Lower lobe of right lung (tissue), 2 donors: Measurements from ENCODE around the gene MSI2. TPM values are rescaled to one million over a fixed set of nuclear protein-coding genes. Genes with fewer than 3 reads are reported as not detected.

Experiments
- ATAC-seq, 2 donors: fragments of 200-7000 bp; cut with Tn5 transposase; one replicate each; pipeline ENCODE4 v1.9.1; 2020 to 2022; ENCODE audit warnings: mild to moderate bottlenecking in 2 of 2, moderate library complexity in 2 of 2
- DNase-seq: peaks from one replicate; pipeline ENCODE4 v3.0.0-alpha.2; 2020
- H3K27ac ChIP-seq: fragments of 200-600 bp; one replicate; pipeline ENCODE4 v1.8.0; 2022
- H3K27me3 ChIP-seq: fragments of 200-600 bp; one replicate; pipeline ENCODE4 v1.8.0; 2022; ENCODE audit warnings: low read depth
- H3K36me3 ChIP-seq: fragments of 200-600 bp; one replicate; pipeline ENCODE4 v1.8.0; 2022; ENCODE audit warnings: mild to moderate bottlenecking
- H3K4me1 ChIP-seq: fragments of 200-600 bp; one replicate; pipeline ENCODE4 v1.8.0; 2022
- H3K4me3 ChIP-seq: fragments of 200-600 bp; one replicate; pipeline ENCODE4 v1.8.0; 2022; ENCODE audit warnings: mild to moderate bottlenecking
- H3K9me3 ChIP-seq: fragments of 200-600 bp; one replicate; pipeline ENCODE4 v1.8.0; 2022
- intact Hi-C: fragments of 100-400 bp; cut with DNase I; formaldehyde crosslinking; loops from one replicate; pipeline ENCODE4 v1.11.0; 2022
- total RNA-seq: library from RNA; stranded (reverse); fragmentation: NEBNext Ultra II Directional; extraction: Animal tissue kit (Norgen Biotek cat#: 25700); gene quantifications from one replicate; pipeline ENCODE4 v1.2.1, GENCODE V29; 2021
- TF ChIP-seq, protein P1 (sequence below): fragments of 200-600 bp; IDR thresholded peaks from one replicate; pipeline ENCODE4 v1.8.0; 2022; ENCODE audit warnings: antibody characterized with exemption, mild to moderate bottlenecking
- donor health status: DM: no; HTN: yes; CAD: no; lungs with severe emphysema.

MSI2 gene
- total RNA-seq, 1 donor from 2014 or later, result 43.9 TPM

- intact Hi-C loops, result no loop called here
- TF ChIP-seq, protein P1, sequence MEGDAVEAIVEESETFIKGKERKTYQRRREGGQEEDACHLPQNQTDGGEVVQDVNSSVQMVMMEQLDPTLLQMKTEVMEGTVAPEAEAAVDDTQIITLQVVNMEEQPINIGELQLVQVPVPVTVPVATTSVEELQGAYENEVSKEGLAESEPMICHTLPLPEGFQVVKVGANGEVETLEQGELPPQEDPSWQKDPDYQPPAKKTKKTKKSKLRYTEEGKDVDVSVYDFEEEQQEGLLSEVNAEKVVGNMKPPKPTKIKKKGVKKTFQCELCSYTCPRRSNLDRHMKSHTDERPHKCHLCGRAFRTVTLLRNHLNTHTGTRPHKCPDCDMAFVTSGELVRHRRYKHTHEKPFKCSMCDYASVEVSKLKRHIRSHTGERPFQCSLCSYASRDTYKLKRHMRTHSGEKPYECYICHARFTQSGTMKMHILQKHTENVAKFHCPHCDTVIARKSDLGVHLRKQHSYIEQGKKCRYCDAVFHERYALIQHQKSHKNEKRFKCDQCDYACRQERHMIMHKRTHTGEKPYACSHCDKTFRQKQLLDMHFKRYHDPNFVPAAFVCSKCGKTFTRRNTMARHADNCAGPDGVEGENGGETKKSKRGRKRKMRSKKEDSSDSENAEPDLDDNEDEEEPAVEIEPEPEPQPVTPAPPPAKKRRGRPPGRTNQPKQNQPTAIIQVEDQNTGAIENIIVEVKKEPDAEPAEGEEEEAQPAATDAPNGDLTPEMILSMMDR, result no peak
- H3K36me3 ChIP-seq, result no peaks in the 10 kb centered on the region
- no peaks in the 10 kb centered on the region for H3K9me3 ChIP-seq
- no peaks in the 10 kb centered on the region for H3K4me1 ChIP-seq
- no peak overlapping the region for H3K4me3 ChIP-seq
- ATAC-seq (no peak), DNase-seq (no peak)
- no peak overlapping the region for H3K27ac ChIP-seq
- peaks cover 8% of the 10 kb centered on the region for H3K27me3 ChIP-seq
These were observed 468.4 kb downstream of the MSI2 start for GRCh38 chr17:57724729-57725125.

DNA sequence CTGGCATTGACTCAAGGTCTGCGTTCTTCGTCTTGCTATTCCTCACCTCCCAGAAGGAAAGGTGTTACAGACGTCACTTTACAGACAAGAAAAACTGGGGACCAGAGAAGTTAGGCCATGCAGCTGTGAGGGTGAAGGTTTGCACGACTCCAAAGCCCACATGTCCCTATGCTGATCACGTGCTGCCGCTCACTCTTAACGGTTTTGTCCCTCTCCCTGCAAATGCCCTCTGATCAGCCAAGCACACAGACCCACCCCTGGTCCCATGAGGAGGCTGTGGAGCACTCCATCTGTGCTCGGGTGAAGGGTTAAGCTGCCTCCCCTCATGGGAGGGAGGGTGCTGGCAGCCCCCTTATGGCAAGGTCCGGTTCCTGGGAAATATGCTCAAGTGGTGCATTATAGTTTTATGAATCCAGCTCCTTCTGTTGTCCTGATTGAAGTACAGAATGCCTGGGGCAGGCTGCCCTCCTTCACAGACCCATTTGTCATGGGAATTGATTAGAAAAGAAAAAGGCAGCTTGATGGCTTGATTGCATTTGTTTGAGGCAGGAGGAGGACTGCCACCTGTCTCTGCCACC, 470.0 kb downstream of the MSI2 start:
- intact Hi-C loops, result no loop called here
- H3K27ac ChIP-seq, result no peak overlapping the region
- H3K4me1 ChIP-seq, result no peaks in the 10 kb centered on the region
- peaks cover 8% of the 10 kb centered on the region for H3K27me3 ChIP-seq
- DNase-seq (no peak), ATAC-seq (no peak)
- no peaks in the 10 kb centered on the region for H3K9me3 ChIP-seq
- H3K36me3 ChIP-seq, result no peaks in the 10 kb centered on the region
- TF ChIP-seq, protein P1, result no peak
- H3K4me3 ChIP-seq, result no peak overlapping the region

DNA sequence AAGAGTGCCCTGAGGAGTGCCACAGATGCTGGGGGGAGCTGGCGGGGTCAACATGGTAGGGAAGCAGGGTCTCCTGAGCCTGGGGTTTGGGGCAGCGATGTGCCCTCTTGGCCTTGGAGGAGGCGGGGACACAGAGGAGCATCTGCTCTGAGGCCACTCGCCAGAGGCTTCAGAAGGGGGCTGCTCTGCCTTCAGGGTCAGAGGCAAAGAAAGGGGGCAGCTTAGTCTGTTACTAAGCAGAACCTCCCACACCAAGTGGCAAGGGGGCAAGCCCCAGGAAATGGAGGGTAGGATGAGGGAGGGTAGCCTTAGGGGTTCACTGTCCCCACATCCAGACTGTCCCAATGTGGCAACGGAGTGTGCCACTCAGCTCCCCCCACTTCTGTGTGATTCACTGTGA, 470.5 kb downstream of the MSI2 start:
- peaks cover 8% of the 10 kb centered on the region for H3K27me3 ChIP-seq
- H3K27ac ChIP-seq, result no peak overlapping the region
- no peaks in the 10 kb centered on the region for H3K4me1 ChIP-seq
- intact Hi-C loops, result no loop called here
- H3K4me3 ChIP-seq, result no peak overlapping the region
- H3K9me3 ChIP-seq, result no peaks in the 10 kb centered on the region
- no peak for ATAC-seq
- TF ChIP-seq, protein P1, result no peak
- no peaks in the 10 kb centered on the region for H3K36me3 ChIP-seq
- no peak for DNase-seq

DNA sequence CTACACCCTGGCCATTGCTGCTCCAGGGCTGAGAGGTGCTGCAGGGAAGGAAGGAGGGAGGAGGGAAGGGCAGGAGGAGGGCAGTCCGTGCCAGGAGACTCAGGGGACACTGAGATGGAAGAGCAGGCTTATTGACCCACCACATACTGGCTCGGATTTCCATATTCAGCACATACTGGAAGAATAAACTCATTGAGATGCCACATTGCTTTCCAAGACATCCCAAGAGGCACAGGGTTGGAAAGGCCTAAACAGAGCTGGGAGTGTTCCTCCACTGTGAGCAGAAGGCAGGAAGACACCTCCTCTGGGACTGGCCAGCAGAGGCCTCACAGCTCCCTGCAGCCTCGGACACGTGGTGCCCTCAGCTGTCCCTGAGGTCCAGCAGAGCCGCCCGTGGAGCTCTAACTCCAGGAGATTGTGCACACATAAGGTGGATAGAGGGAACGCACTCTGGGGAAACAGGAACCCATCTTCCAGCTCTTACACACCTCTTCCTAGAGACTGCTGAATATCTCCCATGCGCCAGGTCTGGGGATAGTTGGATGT, 471.4 kb downstream of the MSI2 start:
- H3K4me1 ChIP-seq, result no peaks in the 10 kb centered on the region
- TF ChIP-seq, protein P1, result no peak
- intact Hi-C loops, result no loop called here
- no peaks in the 10 kb centered on the region for H3K9me3 ChIP-seq
- peaks cover 8% of the 10 kb centered on the region for H3K27me3 ChIP-seq
- DNase-seq, result no peak
- H3K36me3 ChIP-seq, result no peaks in the 10 kb centered on the region
- no peak overlapping the region for H3K27ac ChIP-seq
- no peak for ATAC-seq
- H3K4me3 ChIP-seq, result no peak overlapping the region

DNA sequence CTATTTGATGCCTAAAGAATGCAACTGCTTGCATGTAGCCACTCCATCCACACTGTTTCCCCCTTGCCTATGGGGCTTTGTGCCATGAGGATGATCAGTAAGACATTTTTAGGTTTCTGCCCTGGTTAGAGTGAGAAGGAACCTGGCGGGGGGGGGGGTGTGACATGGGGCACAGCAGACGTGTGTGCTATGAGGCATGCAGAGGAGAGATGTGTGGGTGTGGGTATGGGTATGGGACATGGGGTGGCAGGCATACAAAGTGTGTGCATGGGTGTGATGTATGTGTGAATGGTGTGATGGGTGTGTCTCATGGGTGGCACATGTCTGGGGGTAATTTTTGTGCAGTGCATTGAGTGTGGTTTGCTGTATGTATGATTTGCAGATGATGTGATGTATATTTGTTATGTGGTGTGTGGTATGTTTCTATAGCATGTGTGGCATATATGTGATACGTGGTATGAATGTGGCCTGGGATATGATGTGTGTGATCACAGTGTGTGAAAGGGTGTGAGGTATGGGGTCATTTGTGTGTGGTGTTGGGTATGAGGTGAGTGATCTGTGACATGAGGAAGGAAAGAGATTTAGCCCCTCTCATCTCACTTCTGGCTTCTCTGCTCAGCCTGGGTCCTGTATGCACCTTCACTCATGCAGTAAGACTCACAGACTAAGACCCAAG, 473.8 kb downstream of the MSI2 start:
- Histone ChIP-seq H3K36me3 (no peaks in the 10 kb centered on the region), H3K9me3 (no peaks in the 10 kb centered on the region), H3K4me3 (no peak overlapping the region), H3K27ac (no peak overlapping the region), H3K4me1 (no peaks in the 10 kb centered on the region), H3K27me3 (peaks cover 12% of the 10 kb centered on the region)
- TF ChIP-seq, protein P1, result no peak
- ATAC-seq (no peak), DNase-seq (no peak)
- intact Hi-C loops, result no loop called here
